Aorta (tissue), 5 donors: ENCODE data around the gene KIF4A. TPM values are rescaled to one million over a fixed set of nuclear protein-coding genes. Genes with fewer than 3 reads are reported as not detected.
A peak's percentile ranks its signal among the peaks of the same experiment; 100 is the strongest.
"Not testable (repeated sequence)": the region's sequence is repeated elsewhere in the genome, so short reads cannot be mapped to it uniquely, and the experiment has no call there.

Experiments
- ATAC-seq: fragments of 200-7000 bp; cut with Tn5 transposase; one replicate; pipeline ENCODE4 v1.9.1; 2022; ENCODE audit warnings: moderate library complexity; ENCODE audit not compliant: low FRiP score
- DNase-seq, 2 donors: peaks; one replicate each; pipeline ENCODE4 v3.0.0-alpha.2; 2020
- H3K27ac ChIP-seq, 2 donors: one replicate each; pipeline ENCODE4 v1.5.1; 2013; ENCODE audit warnings: low read length in 2 of 2, mild to moderate bottlenecking in 2 of 2, moderate library complexity in 2 of 2, control low read depth in 1 of 2, inconsistent platforms in 1 of 2, low read depth in 1 of 2
- H3K27me3 ChIP-seq, 2 donors: one replicate each; pipeline ENCODE4 v1.6.1; 2013; ENCODE audit warnings: control low read depth in 1 of 2, low read length in 1 of 2, mild to moderate bottlenecking in 1 of 2, moderate library complexity in 1 of 2; ENCODE audit not compliant: insufficient read depth in 2 of 2, control insufficient read depth in 1 of 2
- H3K36me3 ChIP-seq, 2 donors: one replicate each; pipeline ENCODE4 v1.6.1; 2013; ENCODE audit warnings: control low read depth in 1 of 2, low read length in 1 of 2, mild to moderate bottlenecking in 1 of 2; ENCODE audit not compliant: insufficient read depth in 2 of 2, control insufficient read depth in 1 of 2
- H3K4me1 ChIP-seq, 2 donors: one replicate each; pipeline ENCODE4 v1.6.1; 2013; ENCODE audit warnings: low read length in 2 of 2, control low read depth in 1 of 2, mild to moderate bottlenecking in 1 of 2, moderate library complexity in 1 of 2; ENCODE audit not compliant: insufficient read depth in 2 of 2, control insufficient read depth in 1 of 2
- H3K4me3 ChIP-seq, 2 donors: one replicate each; pipeline ENCODE4 v1.5.1; 2013; ENCODE audit warnings: low read length in 2 of 2, control low read depth in 1 of 2, mild to moderate bottlenecking in 1 of 2
- H3K9me3 ChIP-seq: one replicate; pipeline ENCODE4 v1.6.1; 2013; ENCODE audit warnings: mild to moderate bottlenecking, low read length; ENCODE audit not compliant: control insufficient read depth
- WGBS, 2 donors: extraction: QIAGEN DNeasy Blood & Tissue Kit; methylation state at CpG; one replicate each; pipeline ENCODE4 v1.1.7; 2013; 5-methylcytosine and 5-hydroxymethylcytosine counted together
- intact Hi-C, 2 donors: fragments of 100-400 bp; cut with DNase I; formaldehyde crosslinking; loops; one replicate each; pipeline versions ENCODE4 v1.14.2 to v1.15.0; 2022
- polyA plus RNA-seq, 2 donors: library from polyadenylated mRNA; stranded (reverse); fragments of 200-250 nt; gene quantifications; one replicate each; pipeline ENCODE4 v1.2.3, GENCODE V29; 2013
- total RNA-seq, 2 donors: library from RNA; stranded (reverse); fragmentation: NEBNext Ultra II Directional; extraction: Animal tissue kit (Norgen Biotek cat#: 25700); gene quantifications; one replicate each; pipeline ENCODE4 v1.2.1, GENCODE V29; 2021
- donor health status: healthy with polysubstance abuse.
- donor health status: Bipolar disorder and iron deficiency.
- donor health status: DM: no; HTN: no; CAD: no.
- donor health status: DM: no; HTN: no; CAD: no.
- donor health status: DM: yes; HTN: yes; CAD: no.

Gene KIF4A
- total and polyA plus RNA-seq, 4 donors, result 0.36 to 0.66 (median 0.39) TPM

DNA sequence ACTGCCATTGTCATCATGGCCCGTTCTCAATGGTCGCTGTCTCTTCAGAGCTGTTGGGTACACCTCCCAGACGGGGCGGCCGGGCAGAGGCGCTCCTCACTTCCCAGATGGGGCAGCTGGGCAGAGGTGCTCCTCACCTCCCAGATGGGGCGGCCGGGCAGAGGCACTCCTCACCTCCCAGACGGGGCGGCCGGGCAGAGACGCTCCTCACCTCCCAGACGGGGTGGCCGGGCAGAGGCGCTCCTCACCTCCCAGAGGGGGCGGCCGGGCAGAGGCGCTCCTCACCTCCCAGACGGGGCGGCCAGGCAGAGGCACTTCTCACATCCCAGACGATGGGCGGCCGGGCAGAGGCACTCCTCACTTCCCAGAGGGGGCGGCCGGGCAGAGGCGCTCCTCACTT, 58.9 kb downstream of the KIF4A start:
- H3K27me3 ChIP-seq, H3K4me1 ChIP-seq, DNase-seq, H3K27ac ChIP-seq, H3K9me3 ChIP-seq, H3K36me3 ChIP-seq, H3K4me3 ChIP-seq, intact Hi-C loops, ATAC-seq: not testable (repeated sequence)
- 93 to 98% methylated on average over 23 to 26 of the region's 26 CpGs for WGBS, 2 donors

DNA sequence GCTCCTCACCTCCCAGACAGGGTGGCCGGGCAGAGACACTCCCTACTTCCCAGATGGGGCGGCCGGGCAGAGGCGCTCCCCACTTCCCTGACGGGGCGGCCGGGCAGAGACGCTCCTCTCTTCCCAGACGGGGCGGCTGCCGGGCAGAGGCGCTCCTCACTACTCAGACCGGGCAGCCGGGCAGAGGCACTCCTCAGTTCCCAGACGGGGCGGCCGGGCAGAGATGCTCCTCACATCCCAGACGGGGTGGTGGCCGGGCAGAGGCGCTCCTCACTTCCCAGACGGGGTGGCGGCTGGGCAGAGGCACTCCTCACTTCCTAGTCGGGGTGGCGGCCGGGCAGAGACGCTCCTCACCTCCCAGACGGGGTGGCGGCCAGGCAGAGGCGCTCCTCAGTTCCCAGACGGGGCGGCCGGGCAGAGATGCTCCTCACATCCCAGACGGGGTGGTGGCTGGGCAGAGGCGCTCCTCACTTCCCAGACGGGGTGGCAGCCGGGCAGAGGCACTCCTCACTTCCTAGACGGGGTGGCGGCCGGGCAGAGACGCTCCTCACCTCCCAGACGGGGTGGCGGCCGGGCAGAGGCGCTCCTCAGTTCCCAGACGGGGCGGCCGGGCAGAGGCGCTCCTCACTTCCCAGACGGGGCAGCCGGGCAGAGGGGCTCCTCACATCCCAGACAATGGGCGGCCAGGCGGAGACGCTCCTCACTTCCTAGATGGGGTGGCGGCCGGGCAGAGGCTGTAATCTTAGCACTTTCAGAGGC, 59.6 kb downstream of the KIF4A start:
- 96 to 97% methylated on average over 45 to 55 of the region's 55 CpGs for WGBS, 2 donors
- intact Hi-C loops, H3K27me3 ChIP-seq, H3K4me3 ChIP-seq, ATAC-seq, H3K4me1 ChIP-seq, H3K9me3 ChIP-seq, H3K27ac ChIP-seq, H3K36me3 ChIP-seq, DNase-seq: not testable (repeated sequence)

DNA sequence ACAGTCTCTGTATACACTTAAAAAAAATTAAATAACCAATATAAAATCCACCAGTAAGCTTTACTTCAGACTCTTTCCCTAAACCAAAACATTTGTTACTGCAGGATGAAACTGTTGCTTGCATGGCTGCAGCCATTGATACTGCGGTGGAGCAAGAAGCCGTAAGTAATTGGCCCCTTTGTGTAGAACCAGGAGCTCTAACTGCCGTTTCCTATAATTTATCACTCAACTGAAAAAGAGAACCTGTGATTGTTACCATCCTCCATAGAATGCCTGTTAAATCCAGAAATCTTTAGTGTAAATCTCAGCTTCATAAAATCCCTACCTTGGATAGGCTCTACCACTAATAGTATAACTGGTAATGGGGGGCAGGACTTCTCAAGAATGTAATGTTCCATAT, 62.6 kb downstream of the KIF4A start:
- intact Hi-C loops, result no loop called here
- Histone ChIP-seq H3K27ac (no peak overlapping the region), H3K9me3 (no peaks in the 10 kb centered on the region), H3K4me1 (no peaks in the 10 kb centered on the region), H3K4me3 (no peak overlapping the region), H3K27me3 (no peaks in the 10 kb centered on the region), H3K36me3 (no peaks in the 10 kb centered on the region)
- ATAC-seq, result no peak
- 93 to 94% methylated on average over 3 of the region's 3 CpGs for WGBS, 2 donors
- no peak for DNase-seq

DNA sequence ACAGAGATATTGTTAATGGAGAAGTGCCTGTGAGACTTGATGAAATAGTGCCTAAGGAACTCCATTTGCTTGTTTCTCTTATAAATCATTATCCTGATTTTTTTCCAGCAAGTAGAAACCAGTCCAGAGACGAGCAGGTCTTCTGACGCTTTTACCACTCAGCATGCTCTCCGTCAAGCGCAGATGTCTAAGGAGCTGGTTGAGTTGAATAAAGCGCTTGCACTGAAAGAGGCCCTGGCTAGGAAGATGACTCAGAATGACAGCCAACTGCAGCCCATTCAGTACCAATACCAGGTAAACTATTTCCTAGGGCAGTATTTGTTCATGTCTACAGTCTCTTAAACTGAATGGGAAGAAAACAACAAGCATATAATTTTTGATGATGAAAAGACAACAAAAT, 63.6 kb downstream of the KIF4A start:
- no peak overlapping the region for H3K4me3 ChIP-seq
- no peaks in the 10 kb centered on the region for H3K4me1 ChIP-seq
- no peak for DNase-seq
- no peak overlapping the region for H3K27ac ChIP-seq
- H3K36me3 ChIP-seq, result no peaks in the 10 kb centered on the region
- 82 to 95% methylated on average over 5 of the region's 5 CpGs for WGBS, 2 donors
- intact Hi-C loops, result no loop called here
- H3K9me3 ChIP-seq, result no peaks in the 10 kb centered on the region
- ATAC-seq, result no peak
- H3K27me3 ChIP-seq, result no peaks in the 10 kb centered on the region

GRCh38 chrX:70354716-70355115, 64.8 kb downstream of the KIF4A start:
- Histone ChIP-seq H3K27me3 (no peaks in the 10 kb centered on the region), H3K27ac (no peak overlapping the region), H3K9me3 (no peaks in the 10 kb centered on the region), H3K36me3 (no peaks in the 10 kb centered on the region), H3K4me3 (no peak overlapping the region), H3K4me1 (no peaks in the 10 kb centered on the region)
- DNase-seq, result no peak
- WGBS, 2 donors, result 63 to 80% methylated on average over 2 of the region's 2 CpGs
- ATAC-seq, result peak; percentile 41
- intact Hi-C loops, result no loop called here

DNA sequence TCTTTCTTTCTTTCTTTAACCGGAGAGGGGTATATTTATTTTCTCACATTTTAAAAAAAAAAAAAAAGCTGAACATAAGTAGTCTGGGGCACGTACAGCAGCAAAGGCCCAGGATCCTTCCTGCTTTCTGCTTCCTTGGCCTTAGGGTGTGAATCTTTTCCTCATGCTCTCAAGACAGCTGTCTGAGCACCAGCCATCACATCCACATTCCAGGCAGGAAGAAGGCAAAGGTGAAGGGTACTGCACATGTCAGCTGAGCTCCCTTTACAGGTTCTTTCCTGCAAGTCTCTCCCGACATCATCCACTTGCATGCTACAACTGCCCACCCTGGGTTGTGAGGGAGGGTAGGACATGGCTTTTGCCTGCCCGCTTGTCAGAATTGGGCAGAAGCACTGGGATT, 69.6 kb downstream of the KIF4A start:
- Histone ChIP-seq H3K27ac (no peak overlapping the region), H3K27me3 (no peaks in the 10 kb centered on the region), H3K4me3 (no peak overlapping the region), H3K36me3 (no peaks in the 10 kb centered on the region), H3K4me1 (no peaks in the 10 kb centered on the region), H3K9me3 (no peaks in the 10 kb centered on the region)
- intact Hi-C loops, result no loop called here
- ATAC-seq (no peak), DNase-seq (no peak)
- WGBS, 2 donors, result 87 to 99% methylated on average over 4 of the region's 4 CpGs

- ATAC-seq (no peak), DNase-seq (no peak)
- H3K27ac ChIP-seq, result no peak overlapping the region
- no peaks in the 10 kb centered on the region for H3K36me3 ChIP-seq
- intact Hi-C loops, result no loop called here
- H3K9me3 ChIP-seq, result no peaks in the 10 kb centered on the region
- no peak overlapping the region for H3K4me3 ChIP-seq
- H3K4me1 ChIP-seq, result no peaks in the 10 kb centered on the region
- WGBS, 2 donors, result 82 to 93% methylated on average over 10 of the region's 10 CpGs
- H3K27me3 ChIP-seq, result no peaks in the 10 kb centered on the region
These were observed 70.5 kb downstream of the KIF4A start for GRCh38 chrX:70360366-70360765.

- H3K4me1 ChIP-seq, ATAC-seq, H3K4me3 ChIP-seq, H3K27ac ChIP-seq, intact Hi-C loops, DNase-seq, H3K9me3 ChIP-seq, H3K27me3 ChIP-seq, H3K36me3 ChIP-seq: not testable (repeated sequence)
- WGBS, 2 donors, result 74 to 93% methylated on average over 7 of the region's 7 CpGs
These were observed 78.8 kb downstream of the KIF4A start for GRCh38 chrX:70368731-70369130.

DNA sequence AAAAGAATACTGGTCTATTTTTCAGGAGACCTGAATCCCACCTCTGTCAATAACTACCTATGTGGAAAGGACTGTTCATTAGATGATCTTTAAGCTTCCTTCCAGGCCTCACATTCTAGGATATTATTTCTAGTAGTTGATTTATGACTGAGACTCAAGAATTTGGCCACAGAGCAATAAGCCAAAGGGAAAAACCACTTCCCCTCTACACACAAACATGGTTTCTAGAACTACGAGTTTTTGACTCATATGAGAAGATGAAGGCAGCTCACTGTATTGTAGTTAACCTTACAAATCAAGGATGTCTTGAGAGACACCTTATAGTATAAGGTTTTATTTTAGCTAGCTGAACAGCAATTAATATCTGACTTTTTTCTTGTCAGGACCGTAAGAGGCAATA, 96.3 kb downstream of the KIF4A start:
- 41 to 49% methylated on average over 2 of the region's 2 CpGs for WGBS, 2 donors
- Histone ChIP-seq H3K4me3 (no peak overlapping the region), H3K27ac (no peak overlapping the region), H3K27me3 (no peaks in the 10 kb centered on the region), H3K36me3 (no peaks in the 10 kb centered on the region), H3K4me1 (no peaks in the 10 kb centered on the region), H3K9me3 (no peaks in the 10 kb centered on the region)
- ATAC-seq (no peak), DNase-seq (no peak)
- intact Hi-C loops, result no loop called here
